ENCODE data around the gene REG1B.
"Not testable (repeated sequence)": the region's sequence is repeated elsewhere in the genome, so short reads cannot be mapped to it uniquely, and the experiment has no call there.

Gene REG1B

DNA sequence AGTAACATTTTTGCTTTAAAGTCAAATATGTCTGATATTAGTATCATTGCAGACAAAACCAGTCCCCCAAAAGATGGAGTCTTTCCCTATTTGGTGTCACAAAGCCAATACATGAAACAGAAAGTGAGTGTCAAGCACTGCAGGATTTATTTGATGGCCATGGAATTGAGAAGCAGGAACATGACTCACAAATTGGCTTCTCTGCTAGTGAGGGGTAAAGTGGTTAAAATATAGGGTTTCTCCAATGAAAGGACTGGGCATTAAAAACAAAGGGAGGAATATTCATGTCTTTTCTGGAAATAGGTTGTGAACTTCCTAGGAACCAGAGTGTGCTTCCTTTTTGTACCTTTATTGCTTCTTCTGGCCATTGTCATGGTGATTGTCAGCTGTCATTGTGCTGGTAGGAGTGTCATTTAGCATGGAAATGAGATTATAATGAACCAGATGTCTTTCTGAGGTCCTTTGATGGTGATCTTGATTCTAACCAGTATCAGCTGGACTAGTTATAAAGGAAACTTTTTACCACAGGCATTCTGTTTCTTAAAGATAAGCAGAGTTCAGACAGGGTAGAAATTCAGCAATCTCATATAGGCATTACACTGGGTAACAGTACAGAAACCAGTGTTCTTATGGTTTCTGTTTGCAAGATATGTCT, 4.1 kb downstream of the REG1B start:
- no peak for DNase-seq

DNA sequence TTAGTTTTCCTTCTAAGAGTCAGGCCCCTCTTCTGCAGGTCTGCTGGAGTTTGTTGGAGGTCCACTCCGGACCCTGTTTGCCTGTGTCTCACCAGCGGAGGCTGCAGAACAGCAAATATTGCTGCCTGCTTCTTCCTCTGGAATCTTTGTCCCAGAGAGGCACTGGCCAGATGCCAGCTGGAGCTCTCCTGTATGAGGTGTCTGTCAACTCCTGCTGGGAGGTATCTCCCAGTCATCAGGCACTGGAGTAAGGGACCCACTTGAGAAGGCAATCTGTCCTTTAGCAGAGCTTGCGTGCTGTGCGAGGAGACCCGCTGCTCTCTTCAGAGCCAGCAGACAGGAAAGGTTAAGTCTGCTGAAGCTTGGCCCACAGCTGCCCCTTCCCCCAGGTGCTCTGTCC, 4.8 kb downstream of the REG1B start:
- DNase-seq: no peak

DNA sequence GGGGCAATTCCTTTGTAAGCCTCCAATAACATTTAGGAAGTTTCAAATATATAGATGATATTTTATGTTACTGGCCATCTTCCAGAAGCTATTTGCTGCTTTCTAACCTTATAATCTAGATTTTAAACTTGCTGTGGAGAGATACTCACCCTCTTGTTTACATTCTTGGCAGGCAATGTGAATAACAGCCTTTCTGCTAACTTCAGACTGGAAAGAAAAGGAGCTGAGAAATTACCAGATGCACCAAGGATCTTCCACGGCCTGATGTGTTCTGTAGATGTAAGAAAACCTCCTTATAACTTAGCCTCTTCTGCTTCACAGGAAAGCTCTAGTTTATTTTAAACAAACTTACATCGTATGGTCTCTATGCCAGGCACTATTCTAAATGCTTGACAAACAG, 16.7 kb downstream of the REG1B start:
- no peak for DNase-seq

GRCh38 chr2:79065201-79065600, 22.6 kb downstream of the REG1B start:
- DNase-seq: no peak

DNA sequence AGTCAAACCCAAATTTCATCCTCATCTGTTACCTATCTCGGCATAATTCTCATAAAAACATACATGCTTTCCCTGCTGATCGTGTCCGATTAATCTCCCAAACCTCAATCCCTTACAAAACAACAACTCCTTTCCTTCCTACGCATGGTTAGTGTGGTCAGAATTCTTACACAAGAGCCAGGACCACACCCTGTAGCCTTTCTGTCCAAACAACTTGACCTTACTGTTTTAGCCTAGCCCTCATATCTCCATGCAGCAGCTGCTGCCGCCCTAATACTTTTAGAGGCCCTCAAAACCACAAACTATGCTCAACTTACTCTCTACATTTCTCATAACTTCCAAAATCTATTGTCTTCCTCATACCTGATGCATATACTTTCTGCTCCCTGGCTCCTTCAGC, 33.0 kb downstream of the REG1B start:
- not testable (repeated sequence) for DNase-seq

DNA sequence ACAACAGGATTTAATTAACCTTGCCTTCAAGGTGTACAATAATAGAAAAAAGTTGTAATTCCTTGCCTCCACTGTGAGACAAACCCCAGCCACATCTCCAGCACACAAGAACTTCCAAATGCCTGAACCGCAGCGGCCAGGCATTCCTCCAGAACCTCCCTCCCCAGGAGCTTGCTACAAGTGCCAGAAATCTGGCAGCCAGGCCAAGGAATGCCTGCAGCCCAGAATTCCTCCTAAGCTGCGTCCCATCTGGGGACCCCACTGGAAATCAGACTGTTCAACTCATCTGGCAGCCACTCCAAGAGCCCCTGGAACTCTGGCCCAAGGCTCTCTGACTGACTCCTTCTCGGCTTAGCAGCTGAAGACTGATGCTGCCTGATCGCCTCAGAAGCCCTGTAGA, 34.3 kb downstream of the REG1B start:
- not testable (repeated sequence) for DNase-seq

GRCh38 chr2:79041032-79041448, 46.8 kb downstream of the REG1B start:
- no peak for DNase-seq

GRCh38 chr2:79039944-79040343, 47.8 kb downstream of the REG1B start:
- DNase-seq: no peak
